NCI-H748 (cell line): ENCODE results near the gene PAM16.

Experiments used
- DNase-seq: peaks from one replicate; lab custom pipeline; 2025; ENCODE audit not compliant: unreplicated experiment; lab: John Stamatoyannopoulos, UW

The PAM16 gene

GRCh38 chr16:4306470-4307214, 44.5 kb downstream of the PAM16 start:
- DNase-seq = peak; percentile 38

- peak; percentile 19 for DNase-seq
Observed at GRCh38 chr16:4303973-4304372, 47.1 kb downstream of the PAM16 start.

GRCh38 chr16:4301968-4302367, 49.2 kb downstream of the PAM16 start:
- DNase-seq = no peak

GRCh38 chr16:4301177-4301576, 49.9 kb downstream of the PAM16 start:
- no peak for DNase-seq

GRCh38 chr16:4298761-4299522, 52.2 kb downstream of the PAM16 start:
- DNase-seq = no peak

GRCh38 chr16:4297480-4297879, 53.6 kb downstream of the PAM16 start:
- DNase-seq = no peak

GRCh38 chr16:4295581-4295980, 55.5 kb downstream of the PAM16 start:
- DNase-seq = no peak

- DNase-seq = peak; percentile 46
Observed at GRCh38 chr16:4293822-4294457, 57.2 kb downstream of the PAM16 start.

- no peak for DNase-seq
Observed at GRCh38 chr16:4293181-4293716, 57.9 kb downstream of the PAM16 start.

- no peak for DNase-seq
Observed at GRCh38 chr16:4291699-4292098, 59.4 kb downstream of the PAM16 start.
